ENCODE measurements around the gene PRRC2A.

The PRRC2A gene

DNA sequence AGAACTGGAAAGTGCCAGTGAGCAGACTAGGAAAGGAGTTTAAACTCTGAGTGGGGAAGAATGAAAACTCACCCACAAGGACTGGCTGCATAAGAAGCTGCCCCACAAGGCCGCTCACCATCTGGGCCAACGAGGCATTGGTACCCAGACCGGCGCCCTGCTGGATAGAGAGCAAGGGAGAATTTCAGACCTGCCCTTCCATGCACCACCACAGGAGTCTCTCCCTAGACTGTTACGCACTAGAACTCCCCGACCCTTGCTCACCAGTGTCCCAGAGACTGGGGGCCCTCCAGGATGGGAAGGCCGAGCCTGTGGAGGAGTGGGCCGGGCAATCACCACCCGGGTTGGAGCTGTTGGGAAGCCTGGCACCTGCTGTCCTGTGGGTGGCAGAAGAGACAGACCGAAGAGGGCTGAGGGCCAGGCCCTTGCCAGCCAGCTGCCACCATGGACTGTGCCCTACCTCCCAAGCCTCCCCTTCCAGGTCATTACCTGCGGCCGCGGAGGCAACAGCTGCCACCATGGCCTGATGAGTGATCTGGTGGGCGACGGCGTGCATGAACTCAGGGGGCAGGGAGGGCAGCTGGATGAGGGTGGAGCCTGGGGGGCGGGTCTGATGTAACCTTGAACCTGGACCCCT is 23.4 kb downstream of the PRRC2A start:
- DNase-seq (ENCODE audit: insufficient read length, low spot score) (no peak), FAIRE-seq (no peak)

DNA sequence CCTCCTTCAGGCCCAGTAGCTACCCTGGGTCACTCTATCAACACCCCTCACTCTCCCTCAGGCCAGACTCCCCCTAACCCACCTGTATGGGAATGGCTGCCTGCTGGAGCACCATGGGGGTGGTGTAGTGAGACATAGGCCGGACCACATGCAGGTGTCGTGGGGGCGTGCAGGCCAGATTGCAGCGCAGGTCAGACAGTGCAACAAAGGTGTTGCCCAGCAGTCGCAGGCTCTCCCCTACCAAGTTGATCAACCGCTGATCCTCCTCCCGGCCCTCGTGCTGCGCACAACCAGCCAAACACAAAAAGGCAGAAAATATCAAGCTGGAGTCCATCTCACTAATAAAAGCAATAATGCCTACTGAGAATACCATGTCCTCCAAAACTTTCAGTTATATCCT is 24.8 kb downstream of the PRRC2A start:
- FAIRE-seq: no peak
- no peak for DNase-seq (ENCODE audit: insufficient read length, low spot score)

DNA sequence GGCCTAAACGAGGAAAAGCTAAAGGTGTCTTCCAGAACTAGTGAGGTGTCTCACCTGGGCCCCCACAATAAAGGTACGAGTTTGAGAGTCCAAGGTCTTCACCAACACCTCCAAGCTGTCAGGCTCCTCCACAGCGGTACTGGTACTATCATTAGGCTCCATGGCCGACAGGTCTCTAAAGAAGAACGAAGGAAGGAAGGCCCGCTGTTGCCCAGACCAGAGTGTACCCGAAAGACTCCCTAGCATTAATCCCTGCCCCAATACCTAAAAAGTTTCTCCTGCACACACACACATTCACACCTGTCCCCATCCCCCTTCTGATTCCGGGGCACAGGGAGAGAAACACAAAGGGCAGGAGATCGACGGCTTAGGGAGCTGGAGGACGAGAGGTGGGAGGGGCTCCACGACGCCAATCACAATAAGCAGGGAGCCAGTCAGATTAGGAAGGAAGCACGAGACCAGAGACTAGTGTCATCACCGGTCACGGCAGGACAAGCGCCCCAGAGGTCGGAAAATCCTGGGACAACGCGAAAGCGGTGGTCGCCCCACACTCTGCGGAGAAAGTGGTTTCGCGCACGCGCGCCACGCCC is 31.2 kb downstream of the PRRC2A start:
- DNase-seq (ENCODE audit: insufficient read length, low spot score) (peak; percentile 73), FAIRE-seq (no peak)

DNA sequence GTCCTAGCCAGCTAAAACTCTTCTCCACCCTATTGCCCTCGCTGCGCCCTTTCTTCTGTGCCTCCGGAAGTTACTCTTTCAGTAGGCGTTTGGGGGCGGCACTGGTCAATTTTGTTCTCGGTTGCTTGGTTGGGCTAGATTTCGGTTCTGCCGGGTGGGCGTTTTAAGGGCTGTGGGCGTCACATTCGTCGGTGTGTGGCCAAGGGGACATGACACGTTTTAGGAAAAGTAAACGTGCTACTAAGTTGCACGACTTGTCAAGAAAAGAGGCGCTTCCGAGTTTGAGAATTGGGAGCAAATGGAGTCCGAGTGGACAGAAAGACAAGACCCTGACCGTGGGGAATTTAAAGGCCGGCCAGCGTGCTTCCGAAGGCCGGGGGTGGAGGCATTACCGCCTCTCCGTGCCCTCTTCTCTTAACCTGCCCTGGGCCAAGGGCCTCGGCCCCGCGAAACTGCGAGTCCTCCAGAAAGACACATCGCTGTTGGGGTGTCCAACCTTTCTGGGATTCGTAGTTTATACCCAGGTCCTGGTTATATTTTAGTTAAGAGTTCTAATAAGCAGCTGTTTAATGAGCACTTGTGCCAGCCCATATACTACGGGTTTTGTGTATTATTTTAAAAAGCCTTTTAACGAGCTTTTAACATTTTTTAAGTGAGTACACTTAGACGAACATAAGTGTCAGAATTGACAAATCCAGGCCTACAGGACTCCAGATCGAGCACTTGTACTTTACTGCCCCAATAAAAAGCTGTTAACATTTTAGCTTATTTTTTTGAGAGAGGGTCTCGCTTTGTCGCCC is 32.6 kb downstream of the PRRC2A start:
- DNase-seq (ENCODE audit: insufficient read length, low spot score): peak; percentile 90

DNA sequence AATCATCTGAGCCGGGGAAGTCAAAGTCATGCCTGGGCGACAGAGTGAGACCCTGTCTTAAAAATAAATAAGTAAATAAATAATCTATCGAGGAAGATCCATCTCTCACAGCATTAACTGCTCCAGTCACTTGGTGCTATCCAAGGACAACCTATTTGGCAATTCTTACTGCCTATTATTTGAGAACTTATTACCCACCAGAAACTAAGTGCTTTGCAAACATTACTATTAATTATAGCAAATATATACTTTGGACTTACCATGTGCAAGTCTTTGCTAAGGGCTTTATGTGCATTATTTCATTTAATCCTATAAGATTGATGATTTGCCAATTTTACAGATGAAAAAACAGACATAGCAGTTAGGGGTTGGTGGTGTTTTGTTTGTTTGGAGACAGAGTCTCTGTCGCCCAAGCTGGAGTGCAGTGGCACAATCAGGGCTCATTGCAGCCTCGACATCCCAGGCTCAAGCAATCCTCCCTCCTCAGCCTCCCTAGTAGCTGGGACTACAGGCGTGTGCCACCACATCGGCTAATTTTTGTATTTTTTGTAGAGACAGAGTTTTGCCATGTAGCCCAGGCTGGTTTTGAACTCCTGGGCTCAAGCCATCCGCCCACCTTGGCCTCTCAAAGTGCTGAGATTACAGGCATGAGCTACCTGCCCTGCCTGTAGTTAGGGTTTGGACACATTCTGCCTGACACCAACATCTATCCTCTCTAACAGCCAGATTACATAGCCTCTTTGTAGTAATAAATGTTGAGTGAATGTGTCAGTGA is 34.2 kb downstream of the PRRC2A start:
- no peak for FAIRE-seq
- DNase-seq (ENCODE audit: insufficient read length, low spot score): no peak

More for the DNA sequence above, 32.6 kb downstream of the PRRC2A start:
- no peak for FAIRE-seq

DNA sequence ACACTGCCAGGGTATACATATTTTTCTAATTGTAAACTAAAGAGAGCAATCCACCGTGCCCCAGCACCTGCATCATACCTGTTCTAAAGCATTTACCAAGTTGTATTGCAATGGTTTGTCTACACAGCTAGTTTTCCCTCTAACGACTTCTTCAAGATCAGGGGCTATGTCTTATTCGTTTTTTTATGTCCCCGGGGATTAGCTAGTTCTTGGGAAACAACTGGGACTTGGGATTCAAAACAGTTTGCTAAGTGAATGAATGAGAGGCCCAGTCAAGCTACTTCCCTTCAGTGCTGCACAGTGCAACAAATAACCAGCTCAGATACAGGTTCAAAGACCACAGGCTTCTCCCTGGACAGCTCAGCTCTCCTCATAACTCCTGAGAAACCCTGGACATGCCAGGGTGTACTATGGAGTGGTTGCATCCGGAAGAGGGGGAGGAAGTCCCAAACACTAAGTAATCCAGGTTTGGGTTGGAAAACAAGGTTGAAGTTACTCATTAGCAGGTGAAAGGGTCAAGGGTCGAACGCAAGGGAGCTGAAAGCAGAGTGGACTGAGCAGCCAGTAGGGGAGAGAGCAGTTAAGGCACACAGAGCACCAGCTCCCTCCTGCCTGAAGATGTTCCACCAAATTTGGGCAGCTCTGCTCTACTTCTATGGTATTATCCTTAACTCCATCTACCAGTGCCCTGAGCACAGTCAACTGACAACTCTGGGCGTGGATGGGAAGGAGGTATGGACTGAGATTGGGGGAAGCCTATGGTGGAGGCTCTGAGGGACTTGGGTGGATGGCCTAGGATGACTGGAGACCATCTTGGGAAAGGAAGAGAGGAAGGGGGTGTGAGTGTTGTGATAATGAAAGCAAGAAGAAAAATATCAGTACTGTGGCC is 35.1 kb downstream of the PRRC2A start, which contains the start of gene APOM:
APOM (plus strand) TSS at position 546 of the 889 bp plus-strand sequence; CDS start at position 619, 73 bp downstream.
- FAIRE-seq (no peak), DNase-seq (ENCODE audit: insufficient read length, low spot score) (no peak)

DNA sequence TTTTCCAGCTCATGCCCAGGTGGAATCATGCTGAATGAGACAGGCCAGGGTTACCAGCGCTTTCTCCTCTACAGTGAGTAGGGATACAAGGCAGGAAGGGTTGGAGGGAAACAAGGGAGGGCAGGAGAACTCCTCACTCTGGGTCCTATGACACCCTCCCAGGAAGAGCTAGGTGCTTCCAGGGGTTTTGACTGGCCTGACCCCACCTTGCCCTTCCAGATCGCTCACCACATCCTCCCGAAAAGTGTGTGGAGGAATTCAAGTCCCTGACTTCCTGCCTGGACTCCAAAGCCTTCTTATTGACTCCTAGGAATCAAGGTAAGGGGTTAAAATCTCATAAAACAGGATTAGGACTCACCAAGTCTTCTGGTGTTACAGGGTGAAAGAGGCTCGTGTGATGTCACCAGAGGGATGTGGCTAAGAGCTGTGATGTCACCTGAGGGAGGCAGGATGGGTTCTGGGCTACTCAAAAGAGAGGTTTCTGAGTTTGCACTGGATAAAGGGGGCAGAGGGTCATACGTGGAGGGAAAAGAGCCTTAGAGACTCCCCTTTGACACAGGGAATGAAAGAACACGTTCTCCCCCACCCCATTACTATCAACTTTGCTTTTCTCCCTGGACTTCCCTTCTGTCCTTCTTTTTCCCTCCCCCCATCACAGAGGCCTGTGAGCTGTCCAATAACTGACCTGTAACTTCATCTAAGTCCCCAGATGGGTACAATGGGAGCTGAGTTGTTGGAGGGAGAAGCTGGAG is 37.1 kb downstream of the PRRC2A start:
- DNase-seq (ENCODE audit: insufficient read length, low spot score): no peak
- FAIRE-seq: no peak

DNA sequence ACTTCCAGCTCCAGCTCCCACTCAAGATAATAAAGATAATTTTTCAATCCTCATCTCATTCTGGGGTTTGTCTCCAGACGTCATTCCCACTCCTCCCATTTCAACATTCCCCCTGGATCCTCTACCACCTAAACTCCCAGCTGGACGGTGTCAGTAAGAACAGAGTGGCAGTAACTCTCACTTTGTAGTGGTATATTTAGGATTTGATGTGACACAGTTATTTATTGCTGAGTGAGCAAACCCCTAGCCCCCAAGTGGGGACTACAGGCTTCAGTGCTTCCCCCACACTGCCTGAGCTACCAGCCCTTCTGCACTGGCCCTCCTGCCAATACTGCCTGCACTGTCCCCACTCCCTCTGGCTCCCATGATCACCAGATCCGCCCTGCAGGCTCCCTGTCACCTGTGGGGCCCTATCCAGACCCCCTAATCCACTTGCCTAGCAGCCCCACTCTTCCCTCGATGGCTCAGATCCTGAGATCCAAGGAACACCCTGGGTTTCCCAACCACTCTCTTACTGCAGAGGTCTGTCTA is 37.7 kb downstream of the PRRC2A start:
- no peak for FAIRE-seq
- DNase-seq (ENCODE audit: insufficient read length, low spot score): no peak

DNA sequence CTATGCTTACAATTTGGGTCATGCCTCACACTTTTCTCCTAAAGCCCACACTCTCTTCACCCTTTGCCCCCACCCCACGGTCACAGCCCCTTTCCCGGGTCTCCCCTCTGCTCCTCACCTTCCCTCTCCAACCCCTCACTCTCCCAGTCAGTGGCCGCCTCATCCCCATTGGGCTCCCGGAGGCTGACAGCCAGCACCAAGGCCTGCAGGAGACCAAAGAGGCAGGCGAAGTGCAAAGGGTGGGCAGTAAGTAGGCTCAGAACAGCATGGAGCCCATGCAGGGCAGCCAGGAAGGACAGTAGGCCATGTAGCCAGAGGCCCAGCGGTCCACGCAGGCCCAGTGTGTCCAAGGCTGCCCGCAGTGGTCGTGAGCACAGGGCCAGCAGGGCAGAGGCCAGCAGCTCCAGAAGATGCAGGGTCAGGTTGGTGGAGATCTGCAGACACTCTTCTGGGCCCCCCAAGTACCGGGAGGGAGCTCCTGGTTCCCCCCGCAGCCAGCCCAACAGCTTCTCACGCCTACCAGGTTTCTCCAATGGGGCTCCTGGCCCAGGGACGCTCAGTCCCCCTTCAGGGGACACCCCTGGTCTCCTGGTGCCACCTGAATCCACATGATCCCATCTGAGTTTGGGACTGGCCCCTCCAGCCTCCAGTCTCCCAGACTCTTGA is 38.6 kb downstream of the PRRC2A start:
- FAIRE-seq: no peak
- DNase-seq (ENCODE audit: insufficient read length, low spot score): no peak

DNA sequence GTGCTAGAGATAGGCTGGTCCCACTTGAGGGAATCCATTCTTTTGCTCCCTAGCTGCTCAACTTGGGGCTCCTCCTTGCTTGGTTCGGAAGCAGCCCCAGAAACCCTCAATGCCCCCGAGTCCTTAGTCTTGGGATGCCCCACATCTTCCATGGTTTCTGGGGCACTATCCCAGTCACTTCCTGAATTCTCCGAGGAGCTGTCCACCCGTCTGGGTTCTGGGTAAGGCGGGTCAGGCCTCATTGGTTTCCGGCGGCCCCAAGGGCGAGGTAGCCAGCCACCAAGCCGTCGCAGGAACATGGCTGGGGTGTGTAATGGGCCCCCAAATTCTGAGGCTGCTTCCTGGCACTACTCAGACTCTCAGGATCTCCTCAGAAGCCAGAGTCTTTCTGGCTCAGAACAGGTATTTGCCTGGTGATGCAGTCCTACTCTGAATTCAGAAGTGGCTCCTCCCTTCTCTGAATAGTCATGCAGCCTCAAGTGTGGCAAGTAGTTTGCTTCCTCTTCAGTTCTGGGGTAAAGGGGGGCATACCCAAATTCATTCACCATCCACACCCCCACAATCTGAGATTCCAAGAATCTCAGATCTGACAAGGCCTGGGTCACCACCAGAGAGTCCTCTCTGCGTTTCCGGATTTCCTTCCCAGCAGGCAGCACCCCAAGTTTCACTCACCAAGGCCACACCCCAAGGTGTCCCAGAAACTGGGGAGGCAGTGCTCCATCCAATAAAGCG is 39.3 kb downstream of the PRRC2A start:
- DNase-seq (ENCODE audit: insufficient read length, low spot score): no peak
- no peak for FAIRE-seq

DNA sequence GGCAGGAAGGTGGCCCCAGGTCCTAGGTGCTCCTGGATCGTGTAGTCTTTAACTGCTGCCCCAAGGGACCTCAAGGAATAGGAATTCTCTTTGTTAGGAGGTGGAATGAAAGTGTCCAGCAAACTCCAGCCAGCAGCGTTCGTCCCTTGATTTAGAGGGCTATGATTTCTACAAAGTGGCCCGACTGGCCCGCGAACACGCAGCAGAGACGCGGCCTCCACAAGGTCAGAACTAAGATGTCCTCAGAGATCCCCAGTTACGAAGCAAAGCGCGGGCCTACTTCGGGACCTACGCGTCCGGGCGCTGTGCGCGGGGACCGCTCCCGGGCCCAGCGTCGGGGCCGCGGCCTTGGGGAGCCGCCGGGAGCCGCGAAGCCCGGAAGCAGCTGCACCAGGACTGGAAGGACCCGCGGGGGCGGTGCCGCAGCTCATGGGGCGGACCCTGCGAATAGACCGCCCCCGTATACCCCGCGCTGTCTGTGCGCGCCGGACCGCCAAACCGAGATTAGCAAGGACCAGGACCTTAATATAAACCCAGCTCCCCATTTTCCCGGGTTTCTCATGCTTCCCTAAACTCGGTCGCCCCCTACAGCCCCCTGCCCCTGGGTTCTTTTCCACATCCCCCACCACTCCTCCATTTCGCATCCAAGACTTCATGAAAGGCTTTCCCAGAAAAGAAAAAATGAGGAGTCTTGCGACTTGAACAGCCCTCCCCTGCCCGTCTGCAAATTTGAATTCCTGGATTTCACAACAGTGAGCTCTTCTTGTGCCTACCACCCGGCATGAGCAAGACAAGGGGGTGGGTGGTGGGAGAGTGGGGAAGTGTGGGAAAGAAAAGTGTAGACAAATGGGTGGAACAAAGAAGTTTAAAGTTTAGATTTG is 40.1 kb downstream of the PRRC2A start, which contains the start of gene C6orf47:
C6orf47 (minus strand) TSS at position 398 of the 881 bp plus-strand sequence. CDS start 831 bp downstream, outside the sequence.
- FAIRE-seq: no peak
- peak; percentile 85 for DNase-seq (ENCODE audit: insufficient read length, low spot score)

DNA sequence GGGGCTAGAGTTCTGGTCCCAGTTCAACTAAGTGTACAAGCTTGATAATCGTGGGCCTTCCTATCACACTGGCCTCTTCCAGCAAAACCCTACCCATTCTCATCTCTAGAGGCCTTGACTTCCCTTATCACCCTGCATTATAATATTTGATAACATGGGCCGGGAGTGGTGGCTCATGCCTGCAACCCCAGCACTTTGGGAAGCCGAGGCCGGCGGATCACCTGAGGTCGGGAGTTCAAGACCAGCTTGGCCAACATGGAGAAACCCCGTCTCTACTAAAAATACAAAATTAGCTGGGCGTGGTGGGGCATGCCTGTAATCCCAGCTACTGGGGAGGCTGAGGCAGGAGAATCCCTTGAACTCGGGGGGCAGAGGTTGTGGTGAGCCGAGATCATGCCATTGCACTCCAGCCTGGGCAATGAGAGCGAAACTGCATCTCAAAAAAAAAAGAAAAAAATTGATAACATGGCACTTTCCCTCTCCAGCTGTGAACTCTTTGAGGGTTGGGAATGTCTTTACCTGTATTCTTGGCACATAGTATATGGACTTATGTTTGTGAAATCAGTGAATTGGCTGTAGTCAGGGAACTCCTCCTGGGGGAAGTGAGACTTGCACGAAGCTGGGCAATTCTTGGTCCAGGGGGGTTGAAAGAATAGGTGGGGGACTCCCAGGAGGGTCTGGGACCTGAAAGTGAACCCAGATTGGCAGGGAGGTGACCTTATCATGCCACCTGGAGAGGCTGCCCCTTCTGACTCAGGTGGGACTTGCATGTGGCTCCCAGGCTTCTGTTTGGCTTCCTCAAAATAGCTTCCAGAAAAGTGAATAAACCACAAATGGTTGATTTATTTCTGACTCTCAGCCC is 41.0 kb downstream of the PRRC2A start:
- FAIRE-seq: no peak
- no peak for DNase-seq (ENCODE audit: insufficient read length, low spot score)

DNA sequence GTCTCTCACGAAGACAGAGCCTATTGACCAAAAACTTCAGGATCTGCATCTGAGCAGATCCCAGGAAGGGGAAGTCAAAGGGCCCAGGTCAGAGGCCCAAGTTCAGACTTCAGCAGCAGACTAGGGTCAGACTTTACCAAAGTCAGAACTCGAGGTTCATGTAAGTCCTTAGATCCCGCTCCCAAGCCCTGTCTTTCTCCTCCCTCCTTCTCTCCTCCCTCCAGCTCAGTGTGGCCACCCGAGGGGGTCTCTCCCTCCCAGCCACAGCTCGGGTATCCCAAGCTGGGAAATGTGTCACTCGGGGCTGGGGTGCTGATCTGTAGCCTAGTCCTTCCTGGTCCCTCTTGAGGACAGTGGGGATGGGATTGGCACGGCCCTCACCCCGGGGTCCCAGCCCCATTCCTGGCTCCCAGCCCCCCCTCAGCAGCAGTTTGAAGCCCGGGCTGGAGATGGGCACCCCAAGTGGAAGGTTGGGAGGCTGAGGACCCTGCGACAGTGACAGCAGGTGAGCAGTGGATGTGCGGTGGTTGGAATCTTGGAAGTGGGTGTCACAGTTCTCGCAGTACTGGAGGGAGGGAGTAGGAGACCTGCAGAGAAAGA is 41.7 kb downstream of the PRRC2A start:
- no peak for DNase-seq (ENCODE audit: insufficient read length, low spot score)
- no peak for FAIRE-seq

DNA sequence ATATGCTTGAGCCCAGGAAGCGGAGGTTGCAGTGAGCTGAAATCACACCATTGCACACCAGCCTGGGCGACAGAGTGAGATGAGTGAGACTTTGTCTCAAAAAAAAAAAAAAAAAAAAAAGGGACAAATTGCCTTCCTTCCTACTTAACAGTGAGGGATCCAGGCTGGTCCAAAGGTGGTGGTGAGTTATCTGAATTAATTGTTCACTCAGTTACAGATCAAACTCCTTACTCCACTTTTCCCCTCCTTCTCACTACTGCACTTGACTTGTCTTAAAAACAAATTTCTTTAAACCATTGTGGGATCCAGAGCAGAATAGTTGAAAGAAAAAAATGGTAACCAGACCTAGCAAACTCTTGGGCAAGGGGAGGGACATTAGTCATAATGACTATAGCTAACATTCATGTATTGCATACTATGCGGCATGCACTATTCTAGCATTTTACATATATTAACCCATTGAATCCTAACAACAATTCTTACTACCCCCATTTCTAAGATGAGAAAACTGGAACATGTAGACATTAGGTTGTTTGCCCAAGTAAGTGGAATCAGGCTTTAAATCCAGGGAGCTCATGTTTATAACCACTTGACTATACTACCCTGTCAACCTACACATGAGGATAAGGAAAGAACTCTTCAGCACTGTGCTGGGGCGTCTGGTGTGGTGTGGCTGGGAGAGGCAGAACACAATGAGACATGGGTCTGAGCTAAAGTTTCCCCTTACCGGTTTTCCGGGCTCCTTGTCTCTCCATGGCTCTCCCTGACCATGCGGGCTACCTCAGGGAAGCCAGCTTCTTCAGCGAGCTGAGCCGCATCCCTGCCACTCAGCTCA is 42.8 kb downstream of the PRRC2A start:
- FAIRE-seq: no peak
- DNase-seq (ENCODE audit: insufficient read length, low spot score): no peak

All from HTR-8/SVneo (cell line).